ENCODE measurements around the gene ZNF479. TPM values are rescaled to one million over a fixed set of nuclear protein-coding genes. Genes with fewer than 3 reads are reported as not detected.

Gene ZNF479
- total RNA-seq, 2 donors from 2014 or later = not detected

DNA sequence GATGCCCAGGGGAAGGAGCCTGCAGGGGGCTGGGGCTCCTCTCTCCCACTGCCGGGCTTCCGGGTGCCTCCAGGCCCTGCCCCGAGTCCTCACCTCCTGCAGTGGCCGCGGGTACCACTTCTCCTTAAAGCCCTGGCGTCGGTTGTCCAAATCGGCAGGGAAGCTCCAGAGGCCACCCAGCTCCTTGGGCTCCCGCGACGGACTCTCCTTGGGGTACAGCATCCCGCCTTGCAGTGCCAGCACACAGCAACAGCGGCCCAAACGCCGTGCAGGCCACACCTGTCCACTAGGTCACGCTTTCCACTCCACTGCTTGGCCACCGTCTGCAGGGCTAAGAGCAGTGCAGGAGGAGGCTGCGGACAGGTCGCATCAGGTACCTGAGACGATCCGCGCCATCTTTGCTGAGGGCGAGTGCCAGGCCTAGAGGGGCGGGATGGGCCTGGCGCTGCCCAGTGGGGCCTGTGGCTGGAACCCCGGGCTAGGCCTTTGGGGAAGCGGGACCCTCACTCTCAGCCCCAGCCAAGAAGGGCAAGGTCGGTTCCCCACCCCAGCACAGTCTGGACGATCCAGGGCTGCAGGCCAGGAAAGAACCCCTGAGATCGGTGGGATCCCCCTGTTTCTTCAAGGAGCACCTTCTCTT lies 47.7 kb upstream of the ZNF479 start:
- H3K27ac Mint-ChIP-seq = no peak overlapping the region
- 84 to 88% methylated on average over 21 to 30 of the region's 30 CpGs for WGBS, 2 experiments (ENCODE audit: insufficient coverage in 1 of 2, insufficient read length in 1 of 2)
- H3K9me3 Mint-ChIP-seq = peaks cover 65% of the 10 kb centered on the region

DNA sequence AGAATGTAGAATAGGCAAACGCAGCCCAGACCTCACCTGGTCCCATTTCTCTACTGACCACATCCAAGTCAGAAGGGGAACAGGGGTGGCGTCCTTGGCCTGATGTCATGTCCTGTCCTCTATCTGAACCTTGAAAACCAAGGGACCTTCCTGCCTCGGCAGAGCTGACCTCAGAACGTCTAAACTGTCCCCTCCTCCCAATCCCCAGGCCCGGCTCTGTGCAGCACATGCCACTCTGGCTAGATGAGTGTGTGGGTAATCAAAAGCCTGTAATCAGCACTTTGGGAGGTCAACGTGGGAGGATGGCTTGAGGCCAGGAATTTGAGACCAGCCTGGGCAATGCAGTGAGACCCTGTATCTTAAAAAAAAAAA lies 46.5 kb upstream of the ZNF479 start:
- TF ChIP-seq, protein P1, sequence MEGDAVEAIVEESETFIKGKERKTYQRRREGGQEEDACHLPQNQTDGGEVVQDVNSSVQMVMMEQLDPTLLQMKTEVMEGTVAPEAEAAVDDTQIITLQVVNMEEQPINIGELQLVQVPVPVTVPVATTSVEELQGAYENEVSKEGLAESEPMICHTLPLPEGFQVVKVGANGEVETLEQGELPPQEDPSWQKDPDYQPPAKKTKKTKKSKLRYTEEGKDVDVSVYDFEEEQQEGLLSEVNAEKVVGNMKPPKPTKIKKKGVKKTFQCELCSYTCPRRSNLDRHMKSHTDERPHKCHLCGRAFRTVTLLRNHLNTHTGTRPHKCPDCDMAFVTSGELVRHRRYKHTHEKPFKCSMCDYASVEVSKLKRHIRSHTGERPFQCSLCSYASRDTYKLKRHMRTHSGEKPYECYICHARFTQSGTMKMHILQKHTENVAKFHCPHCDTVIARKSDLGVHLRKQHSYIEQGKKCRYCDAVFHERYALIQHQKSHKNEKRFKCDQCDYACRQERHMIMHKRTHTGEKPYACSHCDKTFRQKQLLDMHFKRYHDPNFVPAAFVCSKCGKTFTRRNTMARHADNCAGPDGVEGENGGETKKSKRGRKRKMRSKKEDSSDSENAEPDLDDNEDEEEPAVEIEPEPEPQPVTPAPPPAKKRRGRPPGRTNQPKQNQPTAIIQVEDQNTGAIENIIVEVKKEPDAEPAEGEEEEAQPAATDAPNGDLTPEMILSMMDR (conservative IDR thresholded peaks at IDR 0.05) = no peak
- no peaks in the 10 kb centered on the region for H3K36me3 ChIP-seq (ENCODE audit: control insufficient read depth, insufficient read depth, low read length)
- no peak overlapping the region for H3K4me3 ChIP-seq (ENCODE audit: low read length)
- H3K27me3 ChIP-seq (ENCODE audit: control insufficient read depth, insufficient read depth, low read length, poor library complexity, severe bottlenecking) = no peaks in the 10 kb centered on the region
- Mint-ChIP-seq H3K4me1 (no peaks in the 10 kb centered on the region), H3K4me3 (no peak overlapping the region), H3K9me3 (peaks cover 61% of the 10 kb centered on the region), H3K36me3 (ENCODE audit: low read depth) (no peaks in the 10 kb centered on the region), H3K27ac (no peak overlapping the region), H3K27me3 (ENCODE audit: insufficient read depth) (no peaks in the 10 kb centered on the region)
- no peak overlapping the region for H3K9ac ChIP-seq (ENCODE audit: extremely low read depth, low read length, poor library complexity, severe bottlenecking)
- DNase-seq = no peak
- peaks cover 51% of the 10 kb centered on the region for H3K9me3 ChIP-seq (ENCODE audit: control insufficient read depth, low read length)
- H3K27ac ChIP-seq (ENCODE audit: low read depth, low read length) = no peak overlapping the region
- H3K4me1 ChIP-seq (ENCODE audit: control insufficient read depth, insufficient read depth, low read length) = no peaks in the 10 kb centered on the region
- 33 to 53% methylated on average over 1 to 6 of the region's 6 CpGs for WGBS, 2 experiments (ENCODE audit: insufficient coverage in 1 of 2, insufficient read length in 1 of 2)

More for the DNA sequence above, 47.7 kb upstream of the ZNF479 start:
- Mint-ChIP-seq H3K27me3 (ENCODE audit: insufficient read depth) (no peaks in the 10 kb centered on the region), H3K36me3 (ENCODE audit: low read depth) (no peaks in the 10 kb centered on the region), H3K4me3 (no peak overlapping the region), H3K4me1 (no peaks in the 10 kb centered on the region)
- H3K27ac ChIP-seq (ENCODE audit: low read depth, low read length) = no peak overlapping the region
- no peaks in the 10 kb centered on the region for H3K27me3 ChIP-seq (ENCODE audit: control insufficient read depth, insufficient read depth, low read length, poor library complexity, severe bottlenecking)
- no peak for DNase-seq
- no peak overlapping the region for H3K4me3 ChIP-seq (ENCODE audit: low read length)
- H3K9ac ChIP-seq (ENCODE audit: extremely low read depth, low read length, poor library complexity, severe bottlenecking) = no peak overlapping the region
- peaks cover 58% of the 10 kb centered on the region for H3K9me3 ChIP-seq (ENCODE audit: control insufficient read depth, low read length)
- no peaks in the 10 kb centered on the region for H3K4me1 ChIP-seq (ENCODE audit: control insufficient read depth, insufficient read depth, low read length)
- TF ChIP-seq, protein P1 (conservative IDR thresholded peaks at IDR 0.05) = no peak
- H3K36me3 ChIP-seq (ENCODE audit: control insufficient read depth, insufficient read depth, low read length) = no peaks in the 10 kb centered on the region

DNA sequence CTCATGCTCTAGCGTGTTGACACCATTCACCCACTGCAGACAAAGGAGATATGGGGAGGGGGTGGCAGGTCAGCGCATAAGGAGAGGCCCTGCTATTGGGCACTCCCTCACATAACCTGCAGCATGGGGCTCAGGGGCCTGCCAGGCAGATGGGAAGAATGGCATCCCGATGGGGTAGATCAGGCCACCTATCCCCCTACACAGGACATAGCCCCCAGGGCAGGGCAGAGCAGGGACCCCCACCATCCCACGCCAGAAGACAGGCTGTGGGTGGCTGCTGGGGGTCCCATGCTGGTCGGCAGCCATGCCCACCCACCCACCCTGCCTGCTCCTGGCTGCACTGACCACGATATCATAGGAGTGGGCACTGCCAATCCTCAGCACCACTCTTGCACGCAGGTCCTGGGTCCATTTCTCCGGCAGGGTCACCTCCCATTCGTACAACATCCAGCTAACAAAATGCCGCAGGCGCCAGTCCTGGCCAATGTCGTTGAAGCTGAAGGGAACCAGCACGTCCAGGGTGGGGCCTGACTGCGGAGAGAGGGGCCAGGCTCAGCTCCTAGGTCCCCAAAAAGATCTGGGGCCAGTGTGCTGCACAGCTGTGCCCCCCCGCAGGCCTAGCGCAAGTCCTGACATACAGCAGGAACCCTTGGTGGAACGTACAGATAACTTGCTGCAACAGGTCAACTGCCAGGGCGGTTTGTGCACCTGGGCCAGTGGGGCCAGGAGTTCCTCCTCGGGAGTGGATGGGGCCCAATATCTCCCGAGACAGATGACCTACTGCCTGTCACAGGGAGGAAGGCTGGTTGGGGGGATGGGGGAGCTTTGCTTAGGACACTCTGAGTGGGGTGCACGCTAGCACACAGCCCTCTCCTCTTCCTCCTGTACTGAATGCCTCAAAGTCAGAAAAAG lies 45.9 kb upstream of the ZNF479 start:
- no peaks in the 10 kb centered on the region for H3K27me3 Mint-ChIP-seq (ENCODE audit: insufficient read depth)
- H3K9me3 Mint-ChIP-seq = peaks cover 57% of the 10 kb centered on the region
- H3K4me1 ChIP-seq (ENCODE audit: control insufficient read depth, insufficient read depth, low read length) = no peaks in the 10 kb centered on the region
- H3K4me3 Mint-ChIP-seq = no peak overlapping the region
- 64 to 77% methylated on average over 5 to 21 of the region's 21 CpGs for WGBS, 2 experiments (ENCODE audit: insufficient coverage in 1 of 2, insufficient read length in 1 of 2)
- H3K36me3 ChIP-seq (ENCODE audit: control insufficient read depth, insufficient read depth, low read length) = no peaks in the 10 kb centered on the region
- H3K27ac Mint-ChIP-seq = no peak overlapping the region
- H3K27ac ChIP-seq (ENCODE audit: low read depth, low read length) = no peak overlapping the region
- DNase-seq = no peak
- TF ChIP-seq, protein P1 (conservative IDR thresholded peaks at IDR 0.05) = no peak
- no peaks in the 10 kb centered on the region for H3K4me1 Mint-ChIP-seq
- H3K27me3 ChIP-seq (ENCODE audit: control insufficient read depth, insufficient read depth, low read length, poor library complexity, severe bottlenecking) = no peaks in the 10 kb centered on the region
- H3K36me3 Mint-ChIP-seq (ENCODE audit: low read depth) = no peaks in the 10 kb centered on the region
- peaks cover 48% of the 10 kb centered on the region for H3K9me3 ChIP-seq (ENCODE audit: control insufficient read depth, low read length)
- no peak overlapping the region for H3K4me3 ChIP-seq (ENCODE audit: low read length)
- no peak overlapping the region for H3K9ac ChIP-seq (ENCODE audit: extremely low read depth, low read length, poor library complexity, severe bottlenecking)
